ENCODE results near the gene TEAD2.

GRCh38 chr19:49347191-49347590, 15.0 kb downstream of the TEAD2 start:
- TF ChIP-seq PATZ1 (CRISPR knock-in tag; IDR thresholded peaks at IDR 0.05; ENCODE audit: borderline replicate concordance) (no peak), ZNF70 (CRISPR knock-in tag; IDR thresholded peaks at IDR 0.05) (no peak), ZNF8 (CRISPR knock-in tag; IDR thresholded peaks at IDR 0.05) (no peak), ISL1 (CRISPR knock-in tag; IDR thresholded peaks at IDR 0.05) (no peak), PPARA (CRISPR knock-in tag; IDR thresholded peaks at IDR 0.05; ENCODE audit: borderline replicate concordance) (no peak), CSRNP3 (CRISPR knock-in tag; IDR thresholded peaks at IDR 0.05) (no peak)
